ENCODE data around the gene KDM3B.

DNA sequence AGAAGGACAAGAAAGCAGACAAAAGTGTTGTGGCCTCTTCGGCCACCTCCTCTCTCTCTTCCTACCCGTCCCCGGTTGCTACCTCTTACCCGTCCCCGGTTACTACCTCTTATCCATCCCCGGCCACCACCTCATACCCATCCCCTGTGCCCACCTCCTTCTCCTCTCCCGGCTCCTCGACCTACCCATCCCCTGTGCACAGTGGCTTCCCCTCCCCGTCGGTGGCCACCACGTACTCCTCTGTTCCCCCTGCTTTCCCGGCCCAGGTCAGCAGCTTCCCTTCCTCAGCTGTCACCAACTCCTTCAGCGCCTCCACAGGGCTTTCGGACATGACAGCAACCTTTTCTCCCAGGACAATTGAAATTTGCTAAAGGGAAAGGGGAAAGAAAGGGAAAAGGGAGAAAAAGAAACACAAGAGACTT lies 115.2 kb downstream of the KDM3B start:
- TF ChIP-seq, protein P1, sequence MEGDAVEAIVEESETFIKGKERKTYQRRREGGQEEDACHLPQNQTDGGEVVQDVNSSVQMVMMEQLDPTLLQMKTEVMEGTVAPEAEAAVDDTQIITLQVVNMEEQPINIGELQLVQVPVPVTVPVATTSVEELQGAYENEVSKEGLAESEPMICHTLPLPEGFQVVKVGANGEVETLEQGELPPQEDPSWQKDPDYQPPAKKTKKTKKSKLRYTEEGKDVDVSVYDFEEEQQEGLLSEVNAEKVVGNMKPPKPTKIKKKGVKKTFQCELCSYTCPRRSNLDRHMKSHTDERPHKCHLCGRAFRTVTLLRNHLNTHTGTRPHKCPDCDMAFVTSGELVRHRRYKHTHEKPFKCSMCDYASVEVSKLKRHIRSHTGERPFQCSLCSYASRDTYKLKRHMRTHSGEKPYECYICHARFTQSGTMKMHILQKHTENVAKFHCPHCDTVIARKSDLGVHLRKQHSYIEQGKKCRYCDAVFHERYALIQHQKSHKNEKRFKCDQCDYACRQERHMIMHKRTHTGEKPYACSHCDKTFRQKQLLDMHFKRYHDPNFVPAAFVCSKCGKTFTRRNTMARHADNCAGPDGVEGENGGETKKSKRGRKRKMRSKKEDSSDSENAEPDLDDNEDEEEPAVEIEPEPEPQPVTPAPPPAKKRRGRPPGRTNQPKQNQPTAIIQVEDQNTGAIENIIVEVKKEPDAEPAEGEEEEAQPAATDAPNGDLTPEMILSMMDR (IDR thresholded peaks at IDR 0.05): no peak
- TF ChIP-seq, protein P2, sequence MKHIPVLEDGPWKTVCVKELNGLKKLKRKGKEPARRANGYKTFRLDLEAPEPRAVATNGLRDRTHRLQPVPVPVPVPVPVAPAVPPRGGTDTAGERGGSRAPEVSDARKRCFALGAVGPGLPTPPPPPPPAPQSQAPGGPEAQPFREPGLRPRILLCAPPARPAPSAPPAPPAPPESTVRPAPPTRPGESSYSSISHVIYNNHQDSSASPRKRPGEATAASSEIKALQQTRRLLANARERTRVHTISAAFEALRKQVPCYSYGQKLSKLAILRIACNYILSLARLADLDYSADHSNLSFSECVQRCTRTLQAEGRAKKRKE (CRISPR knock-in tag; IDR thresholded peaks at IDR 0.05; ENCODE audit: low read depth): no peak
- TF ChIP-seq POLR2A (IDR thresholded peaks at IDR 0.05; ENCODE audit: low read length) (no peak), MYC (IDR thresholded peaks at IDR 0.05; ENCODE audit: borderline replicate concordance, low read length) (no peak), MAX (IDR thresholded peaks at IDR 0.05) (no peak), HDAC2 (IDR thresholded peaks at IDR 0.05) (no peak), EP300 (IDR thresholded peaks at IDR 0.05) (no peak), NPAS2 (CRISPR knock-in tag; IDR thresholded peaks at IDR 0.05; ENCODE audit: borderline replicate concordance) (no peak), RNF2 (IDR thresholded peaks at IDR 0.05; ENCODE audit: borderline replicate concordance, low read depth) (no peak), RAD21 (conservative IDR thresholded peaks at IDR 0.05 in 1 of 2, IDR thresholded peaks at IDR 0.05 in 1 of 2) (no peak), CHD4 (IDR thresholded peaks at IDR 0.05; ENCODE audit: borderline replicate concordance) (no peak), RFX5 (IDR thresholded peaks at IDR 0.05) (no peak)
- TF ChIP-seq, protein P3, sequence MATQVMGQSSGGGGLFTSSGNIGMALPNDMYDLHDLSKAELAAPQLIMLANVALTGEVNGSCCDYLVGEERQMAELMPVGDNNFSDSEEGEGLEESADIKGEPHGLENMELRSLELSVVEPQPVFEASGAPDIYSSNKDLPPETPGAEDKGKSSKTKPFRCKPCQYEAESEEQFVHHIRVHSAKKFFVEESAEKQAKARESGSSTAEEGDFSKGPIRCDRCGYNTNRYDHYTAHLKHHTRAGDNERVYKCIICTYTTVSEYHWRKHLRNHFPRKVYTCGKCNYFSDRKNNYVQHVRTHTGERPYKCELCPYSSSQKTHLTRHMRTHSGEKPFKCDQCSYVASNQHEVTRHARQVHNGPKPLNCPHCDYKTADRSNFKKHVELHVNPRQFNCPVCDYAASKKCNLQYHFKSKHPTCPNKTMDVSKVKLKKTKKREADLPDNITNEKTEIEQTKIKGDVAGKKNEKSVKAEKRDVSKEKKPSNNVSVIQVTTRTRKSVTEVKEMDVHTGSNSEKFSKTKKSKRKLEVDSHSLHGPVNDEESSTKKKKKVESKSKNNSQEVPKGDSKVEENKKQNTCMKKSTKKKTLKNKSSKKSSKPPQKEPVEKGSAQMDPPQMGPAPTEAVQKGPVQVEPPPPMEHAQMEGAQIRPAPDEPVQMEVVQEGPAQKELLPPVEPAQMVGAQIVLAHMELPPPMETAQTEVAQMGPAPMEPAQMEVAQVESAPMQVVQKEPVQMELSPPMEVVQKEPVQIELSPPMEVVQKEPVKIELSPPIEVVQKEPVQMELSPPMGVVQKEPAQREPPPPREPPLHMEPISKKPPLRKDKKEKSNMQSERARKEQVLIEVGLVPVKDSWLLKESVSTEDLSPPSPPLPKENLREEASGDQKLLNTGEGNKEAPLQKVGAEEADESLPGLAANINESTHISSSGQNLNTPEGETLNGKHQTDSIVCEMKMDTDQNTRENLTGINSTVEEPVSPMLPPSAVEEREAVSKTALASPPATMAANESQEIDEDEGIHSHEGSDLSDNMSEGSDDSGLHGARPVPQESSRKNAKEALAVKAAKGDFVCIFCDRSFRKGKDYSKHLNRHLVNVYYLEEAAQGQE (IDR thresholded peaks at IDR 0.05): peak; percentile 29; the same call in 1 of the 2 replicates
